H1 (cell line): Measurements from ENCODE around the gene LRTM2. TPM values are rescaled to one million over a fixed set of nuclear protein-coding genes. Genes with fewer than 3 reads are reported as not detected.

ENCODE experiments used
- CTCF ChIA-PET: fragments of 300-600 bp; sonication (Branson Sonifier 250); formaldehyde crosslinking; loops from one replicate; lab custom pipeline; 2021; ENCODE audit not compliant: partially characterized antibody; lab: Charles Lee
- POLR2A ChIA-PET: fragments of 300-600 bp; sonication (Branson Sonifier 250); formaldehyde crosslinking; loops from one replicate; lab custom pipeline; 2021; ENCODE audit warnings: inconsistent platforms; ENCODE audit not compliant: partially characterized antibody; lab: Charles Lee
- DNase-seq, 2 experiments: peaks; one replicate each; pipeline versions ENCODE4 v3.0.0 to v3.0.0-alpha.2; 2010 to 2022; ENCODE audit warnings: low spot score in 2 of 2, low read depth in 1 of 2, mixed read lengths in 1 of 2
- FAIRE-seq: peaks from 2 replicates; lab custom pipeline; 2011; peaks lifted over from hg19 to GRCh38; lab: Jason Lieb, UNC
- H2AFZ ChIP-seq: 2 replicates; pipeline ENCODE4 v1.8.1; 2012; ENCODE audit warnings: low read length, inconsistent platforms
- H2AK5ac ChIP-seq: 2 replicates; pipeline ENCODE4 v1.6.1; 2013; ENCODE audit warnings: low read depth, low read length
- H2BK120ac ChIP-seq: replicated peaks from 2 replicates; pipeline ENCODE3; 2013; ENCODE audit warnings: low read depth, low read length, inconsistent platforms
- H2BK12ac ChIP-seq: 2 replicates; pipeline ENCODE4 v1.6.1; 2013; ENCODE audit warnings: low read depth, low read length
- H2BK15ac ChIP-seq: 2 replicates; pipeline ENCODE4 v1.6.1; 2013; ENCODE audit warnings: low read length
- H2BK20ac ChIP-seq: 2 replicates; pipeline ENCODE4 v1.6.1; 2013; ENCODE audit warnings: low read length
- H2BK5ac ChIP-seq: 2 replicates; pipeline ENCODE4 v1.6.1; 2013; ENCODE audit warnings: low read depth, low read length
- H3K14ac ChIP-seq: 2 replicates; pipeline ENCODE4 v1.6.1; 2013; ENCODE audit warnings: inconsistent platforms; ENCODE audit not compliant: insufficient read length
- H3K18ac ChIP-seq: 2 replicates; pipeline ENCODE4 v1.6.1; 2013; ENCODE audit warnings: low read length; ENCODE audit errors: extremely low read depth
- H3K23ac ChIP-seq: 2 replicates; pipeline ENCODE4 v1.6.1; 2013; ENCODE audit warnings: inconsistent platforms; ENCODE audit not compliant: insufficient read length
- H3K23me2 ChIP-seq: 2 replicates; pipeline ENCODE4 v1.6.1; 2013; ENCODE audit warnings: low read depth, low read length
- H3K27ac ChIP-seq: 2 replicates; pipeline ENCODE4 v1.6.1; 2011; ENCODE audit warnings: low read depth, low read length, inconsistent platforms
- H3K27me3 ChIP-seq, 4 experiments: replicated peaks in 1 of 4; 1 replicate in 1 of 4; 2 replicates in 3 of 4; pipeline versions ENCODE4 v1.6.1 to v1.8.1; 2011 to 2013; ENCODE audit warnings: low read length in 3 of 4, mild to moderate bottlenecking in 3 of 4, inconsistent platforms in 2 of 4, mixed read lengths in 2 of 4, moderate library complexity in 1 of 4; ENCODE audit not compliant: control insufficient read depth in 3 of 4, insufficient read depth in 3 of 4; ENCODE audit errors: extremely low read depth in 1 of 4
- H3K36me3 ChIP-seq, 4 experiments: 2 replicates each; pipeline versions ENCODE4 v1.6.1 to v1.8.1; 2011 to 2013; ENCODE audit warnings: mild to moderate bottlenecking in 4 of 4, low read length in 3 of 4, moderate library complexity in 2 of 4, control low read depth in 1 of 4, inconsistent platforms in 1 of 4; ENCODE audit not compliant: insufficient read depth in 4 of 4, control insufficient read depth in 2 of 4
- H3K4ac ChIP-seq: replicated peaks from 2 replicates; pipeline ENCODE3; 2013; ENCODE audit warnings: low read length, low read depth, mixed read lengths, inconsistent platforms; ENCODE audit not compliant: insufficient read length
- H3K4me1 ChIP-seq, 4 experiments: replicated peaks in 1 of 4; 1 replicate in 1 of 4; 2 replicates in 3 of 4; pipeline versions ENCODE4 v1.6.1 to v1.8.1; 2011 to 2013; ENCODE audit warnings: low read length in 3 of 4, inconsistent platforms in 2 of 4, mixed read lengths in 1 of 4; ENCODE audit not compliant: insufficient read depth in 4 of 4, control insufficient read depth in 3 of 4
- H3K4me2 ChIP-seq, 2 experiments: 2 replicates each; pipeline versions ENCODE4 v1.6.1 to v1.8.1; 2011 to 2013; ENCODE audit warnings: low read depth in 2 of 2, low read length in 2 of 2, control low read depth in 1 of 2, inconsistent platforms in 1 of 2, mild to moderate bottlenecking in 1 of 2; ENCODE audit not compliant: insufficient read depth in 1 of 2
- H3K4me3 ChIP-seq, 4 experiments: fragments of 200-600, 300-600 bp in 1 of 4; sonication (generic), shearing (Covaris generic), sonication (Bioruptor Twin) in 1 of 4; 2 replicates each; pipeline versions ENCODE4 v1.5.1 to v1.8.1; 2011 to 2016; ENCODE audit warnings: low read length in 4 of 4, low read depth in 3 of 4, control low read depth in 2 of 4, inconsistent platforms in 2 of 4, mild to moderate bottlenecking in 2 of 4, mixed read lengths in 1 of 4, moderate library complexity in 1 of 4; ENCODE audit not compliant: insufficient read depth in 2 of 4; ENCODE audit errors: extremely low read depth in 1 of 4
- H3K56ac ChIP-seq: replicated peaks from 2 replicates; pipeline ENCODE3; 2013; ENCODE audit warnings: low read depth, mild to moderate bottlenecking, mixed read lengths, low read length, inconsistent platforms; ENCODE audit not compliant: insufficient read length
- H3K79me1 ChIP-seq: 2 replicates; pipeline ENCODE4 v1.6.1; 2013; ENCODE audit warnings: low read depth, low read length, control low read depth
- H3K79me2 ChIP-seq, 2 experiments: 2 replicates each; pipeline versions ENCODE4 v1.6.1 to v1.8.1; 2012 to 2013; ENCODE audit warnings: low read length in 2 of 2, mild to moderate bottlenecking in 2 of 2, inconsistent platforms in 1 of 2; ENCODE audit not compliant: insufficient read depth in 2 of 2, control insufficient read depth in 1 of 2
- H3K9ac ChIP-seq, 4 experiments: replicated peaks in 1 of 4; 1 replicate in 1 of 4; 2 replicates in 3 of 4; pipeline versions ENCODE4 v1.6.1 to v1.8.1; 2011 to 2013; ENCODE audit warnings: low read depth in 3 of 4, low read length in 3 of 4, control low read depth in 2 of 4, mild to moderate bottlenecking in 2 of 4, moderate library complexity in 2 of 4, inconsistent platforms in 1 of 4; ENCODE audit errors: extremely low read depth in 1 of 4
- H3K9me3 ChIP-seq, 2 experiments: 2 replicates each; pipeline versions ENCODE4 v1.6.1 to v1.8.1; 2012 to 2013; ENCODE audit warnings: mild to moderate bottlenecking in 2 of 2, moderate library complexity in 2 of 2, control low read depth in 1 of 2, inconsistent platforms in 1 of 2, low read depth in 1 of 2, low read length in 1 of 2, mixed read lengths in 1 of 2; ENCODE audit not compliant: insufficient read depth in 2 of 2
- H4K20me1 ChIP-seq, 2 experiments: replicated peaks in 1 of 2; 2 replicates each; pipeline versions ENCODE3 to v1.8.1; 2011 to 2013; ENCODE audit warnings: inconsistent platforms in 2 of 2, low read length in 2 of 2, mild to moderate bottlenecking in 1 of 2; ENCODE audit not compliant: insufficient read depth in 2 of 2, control insufficient read depth in 1 of 2
- H4K5ac ChIP-seq: 2 replicates; pipeline ENCODE4 v1.6.1; 2013; ENCODE audit warnings: low read length, low read depth, mixed read lengths, inconsistent platforms; ENCODE audit not compliant: insufficient read length
- H4K8ac ChIP-seq: 2 replicates; pipeline ENCODE4 v1.8.0; 2013; ENCODE audit warnings: mild to moderate bottlenecking, moderate library complexity, low read length, inconsistent platforms; ENCODE audit not compliant: insufficient read depth; ENCODE audit errors: extremely low read depth
- H4K91ac ChIP-seq: replicated peaks from 2 replicates; pipeline ENCODE3; 2013; ENCODE audit warnings: low read length, mixed read lengths, inconsistent platforms; ENCODE audit not compliant: insufficient read length
- ASH2L ChIP-seq: fragments of 200-600, 300-600 bp; sonication (generic); IDR thresholded peaks from one replicate; pipeline ENCODE4 v1.7.1; 2017; ENCODE audit warnings: low read length
- ATF2 ChIP-seq: IDR thresholded peaks from 2 replicates; pipeline ENCODE4 v1.6.1; 2012; ENCODE audit warnings: low read length, inconsistent platforms
- CBX8 ChIP-seq: fragments of 300-800, 300-1000 bp; sonication (generic); IDR thresholded peaks from 2 replicates; pipeline ENCODE4 v1.7.1; 2016; ENCODE audit warnings: low read depth, low read length, borderline replicate concordance
- EP300 ChIP-seq, 2 experiments: IDR thresholded peaks; 1 replicate in 1 of 2; 2 replicates in 1 of 2; pipeline ENCODE4 v1.6.1; 2011 to 2012; ENCODE audit warnings: low read depth in 2 of 2, low read length in 2 of 2, mild to moderate bottlenecking in 2 of 2, borderline replicate concordance in 1 of 2, inconsistent platforms in 1 of 2, moderate library complexity in 1 of 2
- GTF2F1 ChIP-seq: IDR thresholded peaks from 2 replicates; pipeline ENCODE4 v1.6.1; 2012; ENCODE audit warnings: low read depth, low read length, improper control_type of control experiment, borderline replicate concordance
- POLR2AphosphoS5 ChIP-seq: IDR thresholded peaks from 2 replicates; pipeline ENCODE4 v1.6.1; 2011; ENCODE audit warnings: low read depth, low read length
- RNF2 ChIP-seq: fragments of 200-900, 300-1000 bp; sonication (generic); IDR thresholded peaks from 2 replicates; pipeline ENCODE4 v1.7.1; 2016; ENCODE audit warnings: borderline replicate concordance, low read depth, mild to moderate bottlenecking, antibody characterized with exemption, low read length; ENCODE audit not compliant: poor library complexity, severe bottlenecking; ENCODE audit errors: missing control alignments
- RXRA ChIP-seq: IDR thresholded peaks from 2 replicates; pipeline ENCODE4 v1.6.1; 2011; ENCODE audit warnings: low read depth, mild to moderate bottlenecking, low read length, moderate library complexity; ENCODE audit not compliant: insufficient read depth
- SAP30 ChIP-seq: fragments of 300-600 bp; sonication (generic); IDR thresholded peaks from 2 replicates; pipeline ENCODE4 v1.7.1; 2012; ENCODE audit warnings: low read length, moderate library complexity, mild to moderate bottlenecking, inconsistent platforms; ENCODE audit not compliant: insufficient read depth, insufficient replicate concordance
- SP1 ChIP-seq: IDR thresholded peaks from 2 replicates; pipeline ENCODE4 v1.6.1; 2011; ENCODE audit warnings: low read depth, low read length
- TAF1 ChIP-seq: IDR thresholded peaks from 2 replicates; pipeline ENCODE4 v1.6.1; 2011; ENCODE audit warnings: mild to moderate bottlenecking, low read depth, low read length
- TAF7 ChIP-seq: optimal IDR thresholded peaks from 2 replicates; pipeline ENCODE3; 2011; ENCODE audit warnings: low read depth, mild to moderate bottlenecking, inconsistent platforms, low read length, moderate library complexity, borderline replicate concordance
- WGBS, 2 experiments: shearing (Covaris generic) in 1 of 2; methylation state at CpG; one replicate each; pipeline versions ENCODE4 v1.1.6 to v1.1.7; 2013 to 2015; ENCODE audit warnings: low lambda C conversion rate in 2 of 2, mixed read lengths in 2 of 2, inconsistent platforms in 1 of 2, low coverage in 1 of 2, missing lambda C conversion rate in 1 of 2; ENCODE audit not compliant: insufficient replicate concordance in 2 of 2, insufficient coverage in 1 of 2, insufficient read length in 1 of 2; ENCODE audit errors: extremely low coverage in 1 of 2, missing lambda C conversion rate in 1 of 2; 5-methylcytosine and 5-hydroxymethylcytosine counted together
- polyA plus RNA-seq, 7 experiments: library from polyadenylated mRNA; depleted of rRNA in 3 of 7; stranded (reverse) in 5 of 7; unstranded in 2 of 7; fragments of >200 nt in 5 of 7; fragments of 200-250 nt in 2 of 7; gene quantifications; 1 replicate in 5 of 7; 2 replicates in 1 of 7; 4 replicates in 1 of 7; pipeline versions ENCODE4 v1.2.1 to v1.2.3, GENCODE V29; 2011 to 2013; ENCODE audit warnings: missing spikeins in 2 of 7, mixed read lengths in 2 of 7
- total RNA-seq: library from RNA; stranded (reverse); fragmentation: NEBNext Ultra II Directional; extraction: Animal tissue kit (Norgen Biotek cat#: 25700); gene quantifications from 2 replicates; pipeline ENCODE4 v1.2.1, GENCODE V29; 2021

LRTM2 gene
- total and polyA plus RNA-seq, 2 of the 8 experiments (the other 6 are each of a cell fraction or from before 2014, with no cell fraction given): 0.06 TPM; not detected in 1

DNA sequence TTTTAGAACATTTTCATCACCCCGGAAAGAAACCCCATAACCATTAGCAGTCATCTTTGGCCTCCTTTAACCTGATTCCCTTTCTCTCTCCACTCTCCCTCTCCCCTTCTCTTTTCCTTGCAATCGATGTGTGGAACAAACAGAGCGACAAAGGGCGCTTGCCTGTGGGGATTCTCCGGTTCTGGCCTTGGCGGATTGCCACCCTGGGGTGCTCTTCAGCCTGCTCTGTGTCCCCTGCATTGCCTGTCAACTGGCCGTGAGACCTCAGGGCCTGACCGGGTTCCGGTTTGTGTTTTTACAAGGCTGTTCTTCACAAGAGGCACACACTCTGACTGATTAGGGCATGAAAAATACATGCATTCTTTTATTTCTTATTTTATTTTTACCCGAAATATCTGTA is 27.8 kb downstream of the LRTM2 start:
- no peak overlapping the region for H2BK20ac ChIP-seq
- no peak overlapping the region for H4K8ac ChIP-seq
- no peak overlapping the region for H3K9ac ChIP-seq
- no peaks in the 10 kb centered on the region for H3K27me3 ChIP-seq
- H3K4me2 ChIP-seq: no peak overlapping the region
- H3K4ac ChIP-seq: no peak overlapping the region
- H2AFZ ChIP-seq: no peak overlapping the region; the same call in 1 of the 2 replicates
- no peak overlapping the region for H3K56ac ChIP-seq
- POLR2A ChIA-PET: no interaction called here
- H2BK15ac ChIP-seq: no peak overlapping the region
- no peaks in the 10 kb centered on the region for H4K20me1 ChIP-seq
- H3K4me1 ChIP-seq: peaks cover 0 to 14% (median 4%) of the 10 kb centered on the region in 4 experiments; a peak in 6 of 7 replicates
- CTCF ChIA-PET: no interaction called here
- no peaks in the 10 kb centered on the region for H3K9me3 ChIP-seq
- no peak overlapping the region for H2BK12ac ChIP-seq
- H3K18ac ChIP-seq: no peak overlapping the region
- no peaks in the 10 kb centered on the region for H3K36me3 ChIP-seq
- H3K27ac ChIP-seq: no peak overlapping the region
- FAIRE-seq (no peak), DNase-seq (no peak)
- WGBS, 2 experiments: 84% methylated on average over 10 of the region's 10 CpGs; no CpG with 5 or more reads in 1 of the 2 experiments
- H3K23me2 ChIP-seq: no peaks in the 10 kb centered on the region
- no peaks in the 10 kb centered on the region for H3K79me1 ChIP-seq
- no peak overlapping the region for H3K4me3 ChIP-seq
- no peak overlapping the region for H4K5ac ChIP-seq
- H2AK5ac ChIP-seq: no peak overlapping the region
- H3K23ac ChIP-seq: no peak overlapping the region
- no peak overlapping the region for H4K91ac ChIP-seq
- no peak overlapping the region for H3K14ac ChIP-seq
- H2BK5ac ChIP-seq: no peak overlapping the region
- no peaks in the 10 kb centered on the region for H3K79me2 ChIP-seq
- H2BK120ac ChIP-seq: no peak overlapping the region
- TF ChIP-seq EP300 (IDR thresholded peaks at IDR 0.05; ENCODE audit: borderline replicate concordance in 1 of 2, low read depth in 2 of 2, low read length in 2 of 2) (no peak), POLR2AphosphoS5 (no peak), RNF2 (no peak), RXRA (no peak), GTF2F1 (no peak), ASH2L (no peak), ATF2 (no peak), TAF7 (no peak), CBX8 (no peak), SP1 (no peak), TAF1 (no peak), SAP30 (no peak)
